HFF-Myc (cell line): ENCODE data around the gene P2RX2.

Experiments used
- DNase-seq: peaks from one replicate; pipeline ENCODE4 v3.0.0-alpha.2; 2011; ENCODE audit warnings: low read depth; ENCODE audit errors: extremely low read depth
- H3K4me3 ChIP-seq: replicated peaks from 2 replicates; pipeline ENCODE4 v1.5.1; 2011; ENCODE audit warnings: low read depth, mild to moderate bottlenecking, control low read depth, low read length
- TF ChIP-seq, protein P1 (sequence below): IDR thresholded peaks from 2 replicates; pipeline ENCODE4 v1.5.1; 2012; ENCODE audit warnings: mild to moderate bottlenecking, low read depth, low read length, control low read depth; ENCODE audit errors: missing control alignments

The P2RX2 gene

DNA sequence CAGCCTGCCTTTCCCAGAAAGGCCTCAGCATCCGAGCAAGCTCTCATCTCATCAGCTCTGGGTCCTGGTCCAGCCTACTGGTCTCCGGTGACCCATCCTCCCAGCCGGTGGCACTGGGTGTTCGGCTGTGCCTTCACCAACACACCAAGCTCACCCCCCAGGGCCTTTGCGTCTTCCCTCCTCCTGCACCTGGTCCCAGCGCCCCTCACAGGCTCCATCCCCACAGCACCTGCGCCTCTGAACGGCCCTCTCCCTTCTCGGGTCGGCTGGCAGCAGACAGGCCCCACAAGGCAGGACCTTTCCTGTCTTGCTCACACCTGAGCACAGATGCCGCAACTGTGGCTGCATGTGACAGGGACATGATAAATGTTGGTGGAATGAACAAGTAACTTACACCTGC is 13.1 kb downstream of the P2RX2 start:
- H3K4me3 ChIP-seq = no peak overlapping the region
- DNase-seq = no peak
- TF ChIP-seq, protein P1, sequence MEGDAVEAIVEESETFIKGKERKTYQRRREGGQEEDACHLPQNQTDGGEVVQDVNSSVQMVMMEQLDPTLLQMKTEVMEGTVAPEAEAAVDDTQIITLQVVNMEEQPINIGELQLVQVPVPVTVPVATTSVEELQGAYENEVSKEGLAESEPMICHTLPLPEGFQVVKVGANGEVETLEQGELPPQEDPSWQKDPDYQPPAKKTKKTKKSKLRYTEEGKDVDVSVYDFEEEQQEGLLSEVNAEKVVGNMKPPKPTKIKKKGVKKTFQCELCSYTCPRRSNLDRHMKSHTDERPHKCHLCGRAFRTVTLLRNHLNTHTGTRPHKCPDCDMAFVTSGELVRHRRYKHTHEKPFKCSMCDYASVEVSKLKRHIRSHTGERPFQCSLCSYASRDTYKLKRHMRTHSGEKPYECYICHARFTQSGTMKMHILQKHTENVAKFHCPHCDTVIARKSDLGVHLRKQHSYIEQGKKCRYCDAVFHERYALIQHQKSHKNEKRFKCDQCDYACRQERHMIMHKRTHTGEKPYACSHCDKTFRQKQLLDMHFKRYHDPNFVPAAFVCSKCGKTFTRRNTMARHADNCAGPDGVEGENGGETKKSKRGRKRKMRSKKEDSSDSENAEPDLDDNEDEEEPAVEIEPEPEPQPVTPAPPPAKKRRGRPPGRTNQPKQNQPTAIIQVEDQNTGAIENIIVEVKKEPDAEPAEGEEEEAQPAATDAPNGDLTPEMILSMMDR = no peak

DNA sequence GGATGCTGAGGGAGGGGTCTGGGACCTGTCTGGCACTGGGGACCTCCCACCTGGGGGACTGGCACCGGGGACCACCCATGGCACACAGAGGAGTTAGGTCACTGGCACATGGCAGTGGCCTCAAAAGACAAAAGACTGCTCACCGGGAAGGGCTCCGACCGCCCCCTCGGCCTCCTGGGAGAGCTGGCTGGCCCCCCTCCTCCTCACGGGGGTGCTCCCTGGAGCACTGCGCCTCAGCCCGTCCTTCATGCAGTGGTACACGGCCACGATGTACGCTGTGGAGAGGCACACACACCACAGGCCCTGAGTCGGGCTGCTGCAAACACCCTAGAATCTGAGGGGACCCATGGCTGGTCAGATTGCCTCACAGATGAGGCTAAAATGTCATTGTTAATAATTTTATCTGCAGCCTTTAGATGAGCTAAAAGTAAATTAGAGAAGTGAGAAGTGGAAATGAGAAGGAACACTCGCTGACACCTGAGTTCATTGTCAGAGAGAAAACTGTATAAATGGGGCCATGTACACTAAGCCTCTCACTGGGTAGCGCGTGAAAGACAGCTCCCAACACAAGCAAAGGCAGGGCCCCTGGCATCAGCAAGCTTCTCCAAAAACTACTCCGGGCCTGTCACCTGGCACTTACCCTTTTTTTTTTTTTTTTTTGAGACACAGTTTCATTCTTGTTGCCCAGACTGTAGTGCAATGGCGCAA is 14.1 kb downstream of the P2RX2 start:
- DNase-seq = no peak
- H3K4me3 ChIP-seq = no peak overlapping the region
- TF ChIP-seq, protein P1 = no peak

DNA sequence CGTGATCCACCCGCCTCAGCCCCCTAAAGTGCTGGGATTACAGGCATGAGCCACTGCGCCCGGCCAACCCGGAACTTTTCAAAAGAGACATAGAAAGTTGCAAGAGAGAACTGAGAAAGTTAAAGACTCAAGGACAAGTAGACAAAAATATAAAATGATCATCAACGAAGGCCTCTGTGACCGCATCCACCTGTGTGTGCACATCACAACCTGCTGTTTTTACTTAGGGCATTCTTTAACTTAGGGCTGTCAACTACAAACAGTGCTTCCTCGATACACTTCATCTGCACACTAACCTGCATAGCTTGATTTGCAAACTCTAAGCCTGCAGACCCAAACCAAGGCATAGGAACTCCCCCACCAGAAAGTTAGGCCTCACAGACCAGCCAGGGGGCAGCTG is 14.8 kb downstream of the P2RX2 start:
- TF ChIP-seq, protein P1 = no peak
- no peak for DNase-seq
- H3K4me3 ChIP-seq = no peak overlapping the region

DNA sequence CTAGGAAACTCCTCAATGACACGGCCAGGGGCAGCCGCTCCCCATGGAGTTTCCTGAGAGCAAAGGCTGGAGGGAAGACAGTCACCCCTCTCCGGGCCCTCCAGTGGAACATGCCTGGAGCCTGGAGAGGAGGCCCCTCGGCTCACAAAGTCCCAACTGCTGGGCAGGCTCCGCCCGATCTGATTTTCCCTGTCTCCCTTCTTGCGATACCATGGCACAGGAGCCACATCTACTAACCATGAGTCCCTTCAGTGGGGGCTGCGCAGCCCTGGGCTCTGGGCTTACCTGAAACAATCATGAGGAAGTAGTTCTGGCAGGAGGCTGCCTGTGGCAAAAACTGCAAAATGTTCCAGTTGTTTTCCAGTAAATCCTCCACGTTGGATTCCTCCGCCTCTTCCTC is 15.3 kb downstream of the P2RX2 start:
- TF ChIP-seq, protein P1 = no peak
- H3K4me3 ChIP-seq = no peak overlapping the region

DNA sequence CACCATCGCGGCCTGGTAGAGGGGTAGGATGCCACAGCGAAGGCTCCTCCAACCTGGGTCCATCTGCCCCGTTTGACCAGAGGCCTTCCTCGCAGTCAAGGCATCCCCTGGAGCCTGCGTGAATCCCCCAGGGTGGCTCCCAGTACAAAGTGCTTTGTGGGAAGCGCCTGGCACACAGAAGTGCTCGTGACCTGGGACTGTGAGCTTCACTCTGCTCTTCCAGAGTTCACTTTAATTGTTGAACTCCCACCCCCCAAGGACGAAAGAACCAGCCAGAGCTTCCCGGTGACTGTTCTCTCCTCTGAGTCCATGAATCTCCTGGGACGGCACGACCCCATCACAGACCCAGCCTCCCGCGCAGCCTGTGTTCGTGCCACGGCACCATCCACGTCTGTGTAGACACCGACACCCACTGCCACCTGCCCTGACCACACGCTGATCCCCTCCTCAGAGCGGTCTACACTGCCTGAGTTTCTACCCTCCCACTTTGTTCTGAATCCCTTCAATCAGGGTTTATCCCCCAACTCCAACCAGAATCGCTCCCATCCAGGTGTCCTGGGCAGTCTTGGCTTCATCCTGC is 15.9 kb downstream of the P2RX2 start:
- DNase-seq = no peak
- H3K4me3 ChIP-seq = no peak overlapping the region
- TF ChIP-seq, protein P1 = no peak

More for the DNA sequence above, 15.3 kb downstream of the P2RX2 start:
- no peak for DNase-seq

DNA sequence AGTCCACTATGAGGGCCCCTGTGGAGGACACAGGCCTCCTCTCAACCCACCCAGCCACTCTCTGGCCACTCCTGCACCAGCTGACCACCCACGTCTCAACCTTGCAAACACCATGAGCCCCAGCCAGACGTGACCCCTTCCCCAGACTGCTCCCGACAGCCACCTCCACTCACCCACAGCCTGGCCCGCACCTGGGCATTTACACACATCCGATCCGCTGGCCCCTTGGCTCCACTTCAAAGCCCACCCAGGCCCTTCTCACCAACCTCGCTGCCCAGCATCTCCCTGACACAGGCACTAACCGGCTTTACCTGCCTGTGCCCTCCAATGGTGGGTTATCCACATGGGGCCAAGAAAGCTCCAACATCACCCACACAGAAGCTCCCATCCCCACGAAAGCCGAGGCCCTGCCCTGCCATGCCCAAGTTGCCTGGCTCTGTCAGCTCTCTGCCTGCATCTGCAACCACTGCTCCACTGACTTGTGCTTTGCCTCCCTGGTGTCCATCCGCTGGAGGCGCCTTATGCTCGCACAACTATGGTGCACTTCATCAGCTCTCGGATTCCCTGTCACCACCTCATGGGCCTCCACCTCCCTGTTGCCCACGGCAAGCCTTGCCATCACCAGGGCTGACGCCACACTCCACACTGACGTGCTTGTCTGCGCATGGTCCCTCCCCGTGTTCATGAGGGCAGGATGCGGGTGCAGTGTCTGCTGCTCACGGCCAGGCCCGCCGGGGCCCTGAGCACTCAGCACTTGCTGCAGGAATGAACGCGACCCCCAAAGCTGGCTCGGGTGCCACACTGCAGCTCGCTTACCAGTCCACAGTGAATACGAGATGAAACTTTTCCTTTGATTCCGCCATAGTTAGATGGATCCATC is 16.7 kb downstream of the P2RX2 start:
- TF ChIP-seq, protein P1 = no peak
- no peak for DNase-seq
- H3K4me3 ChIP-seq = no peak overlapping the region
